Fibroblast of pulmonary artery (primary cell): ENCODE measurements around the gene OSBPL9.

Experiments used
- DNase-seq: peaks from one replicate; pipeline ENCODE4 v3.0.0-alpha.2; 2010; ENCODE audit warnings: low read depth
- H3K4me3 ChIP-seq: replicated peaks from 2 replicates; pipeline ENCODE4 v1.5.1; 2011; ENCODE audit warnings: low read depth, mild to moderate bottlenecking, control low read depth, low read length, moderate library complexity
- TF ChIP-seq, protein P1 (sequence below): IDR thresholded peaks from 2 replicates; pipeline ENCODE4 v1.5.1; 2011; ENCODE audit warnings: mild to moderate bottlenecking, control low read depth, low read length, inconsistent platforms; ENCODE audit errors: missing control alignments

OSBPL9 gene

DNA sequence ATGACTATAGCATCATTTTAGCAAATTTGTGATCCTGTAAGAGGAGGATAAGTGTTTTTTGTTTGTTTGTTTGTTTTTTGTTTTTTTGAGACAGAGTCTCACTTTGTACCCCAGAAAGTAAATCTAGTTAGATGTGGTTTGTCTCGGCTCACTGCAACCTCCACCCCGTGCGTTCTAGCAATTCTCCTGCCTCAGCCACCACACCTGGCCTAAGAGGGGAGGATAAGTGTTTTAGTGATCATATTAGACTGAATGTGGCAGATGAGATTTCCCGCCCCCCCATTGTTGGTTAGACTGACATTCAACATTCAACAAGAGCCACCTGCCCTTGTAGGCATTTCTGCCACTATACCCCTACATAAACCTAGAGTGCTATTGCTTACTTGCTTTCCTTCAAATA is 98.5 kb downstream of the OSBPL9 start:
- no peak overlapping the region for H3K4me3 ChIP-seq
- TF ChIP-seq, protein P1, sequence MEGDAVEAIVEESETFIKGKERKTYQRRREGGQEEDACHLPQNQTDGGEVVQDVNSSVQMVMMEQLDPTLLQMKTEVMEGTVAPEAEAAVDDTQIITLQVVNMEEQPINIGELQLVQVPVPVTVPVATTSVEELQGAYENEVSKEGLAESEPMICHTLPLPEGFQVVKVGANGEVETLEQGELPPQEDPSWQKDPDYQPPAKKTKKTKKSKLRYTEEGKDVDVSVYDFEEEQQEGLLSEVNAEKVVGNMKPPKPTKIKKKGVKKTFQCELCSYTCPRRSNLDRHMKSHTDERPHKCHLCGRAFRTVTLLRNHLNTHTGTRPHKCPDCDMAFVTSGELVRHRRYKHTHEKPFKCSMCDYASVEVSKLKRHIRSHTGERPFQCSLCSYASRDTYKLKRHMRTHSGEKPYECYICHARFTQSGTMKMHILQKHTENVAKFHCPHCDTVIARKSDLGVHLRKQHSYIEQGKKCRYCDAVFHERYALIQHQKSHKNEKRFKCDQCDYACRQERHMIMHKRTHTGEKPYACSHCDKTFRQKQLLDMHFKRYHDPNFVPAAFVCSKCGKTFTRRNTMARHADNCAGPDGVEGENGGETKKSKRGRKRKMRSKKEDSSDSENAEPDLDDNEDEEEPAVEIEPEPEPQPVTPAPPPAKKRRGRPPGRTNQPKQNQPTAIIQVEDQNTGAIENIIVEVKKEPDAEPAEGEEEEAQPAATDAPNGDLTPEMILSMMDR: no peak
- DNase-seq: no peak

- no peak for DNase-seq
- H3K4me3 ChIP-seq: no peak overlapping the region
- TF ChIP-seq, protein P1: no peak
Observed at GRCh38 chr1:51716746-51717145, 99.9 kb downstream of the OSBPL9 start.

GRCh38 chr1:51717842-51718241 is 101.0 kb downstream of the OSBPL9 start:
- no peak overlapping the region for H3K4me3 ChIP-seq
- TF ChIP-seq, protein P1: no peak
- DNase-seq: no peak

- TF ChIP-seq, protein P1: no peak
- H3K4me3 ChIP-seq: no peak overlapping the region
- no peak for DNase-seq
Observed at GRCh38 chr1:51719146-51719545, 102.3 kb downstream of the OSBPL9 start.

GRCh38 chr1:51724797-51725196 is 107.9 kb downstream of the OSBPL9 start:
- DNase-seq: no peak
- no peak overlapping the region for H3K4me3 ChIP-seq
- TF ChIP-seq, protein P1: no peak

DNA sequence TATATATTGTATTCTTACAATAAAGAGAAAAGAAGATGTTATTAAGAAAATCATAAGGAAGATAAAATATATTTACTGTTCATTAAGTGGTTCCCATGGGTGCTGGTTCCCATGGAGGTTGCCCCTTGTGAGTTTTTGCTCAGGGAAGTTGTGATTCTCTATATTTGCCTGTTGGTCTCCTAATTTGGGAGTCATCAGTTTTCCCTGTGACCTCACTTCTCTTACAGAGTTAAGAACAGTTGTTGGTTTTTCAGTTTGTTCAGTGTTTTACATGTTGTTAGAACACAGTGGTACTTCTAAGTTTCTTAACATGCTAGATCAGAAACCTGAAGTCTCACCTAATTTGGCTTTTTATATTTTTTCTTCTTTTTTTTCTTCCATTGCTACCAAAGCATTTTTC is 109.2 kb downstream of the OSBPL9 start:
- no peak overlapping the region for H3K4me3 ChIP-seq
- no peak for DNase-seq
- TF ChIP-seq, protein P1: no peak

DNA sequence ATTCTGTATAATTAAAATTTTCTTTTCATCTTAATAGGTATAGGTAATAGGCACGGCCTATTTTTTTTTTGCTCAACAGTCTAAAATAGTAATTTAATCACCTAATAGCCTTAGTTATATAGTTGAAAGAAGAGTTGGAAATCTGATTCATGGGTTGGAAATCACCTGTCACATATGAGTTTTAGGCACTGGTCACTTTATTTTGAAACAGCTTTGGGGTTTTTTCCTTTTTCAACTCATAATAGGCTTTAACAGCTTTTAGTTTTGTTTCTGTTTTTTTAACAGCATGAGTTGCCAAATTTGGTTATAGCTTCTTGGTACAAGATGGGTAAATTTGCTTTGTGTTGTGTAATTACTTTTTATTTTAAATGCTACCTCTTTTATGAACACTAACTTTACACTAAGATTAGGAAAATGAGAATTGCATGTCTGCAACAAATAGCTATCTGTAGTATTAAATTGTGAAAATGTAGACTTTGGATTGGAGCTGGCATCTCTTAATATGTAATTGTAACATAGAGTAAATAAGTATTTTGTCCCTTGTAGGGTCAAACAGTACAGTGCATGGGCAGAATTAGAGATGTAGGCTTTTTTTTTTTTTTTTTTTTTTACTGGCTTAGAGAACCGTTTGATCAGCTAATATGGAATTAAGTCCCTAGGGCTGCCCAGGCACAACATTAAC is 109.8 kb downstream of the OSBPL9 start:
- H3K4me3 ChIP-seq: no peak overlapping the region
- no peak for DNase-seq
- TF ChIP-seq, protein P1: no peak
